CD4-positive, alpha-beta T cell treated with Interleukin-15 for 4 hours (primary cell): ENCODE data around the gene ANKLE2.
A peak's percentile ranks its signal among the peaks of the same experiment; 100 is the strongest.
"Not testable (repeated sequence)": the region's sequence is repeated elsewhere in the genome, so short reads cannot be mapped to it uniquely, and the experiment has no call there.

ENCODE experiments used
- DNase-seq: peaks from one replicate; pipeline ENCODE4 v3.0.0-alpha.2; 2020; ENCODE audit warnings: low spot score

The ANKLE2 gene

DNA sequence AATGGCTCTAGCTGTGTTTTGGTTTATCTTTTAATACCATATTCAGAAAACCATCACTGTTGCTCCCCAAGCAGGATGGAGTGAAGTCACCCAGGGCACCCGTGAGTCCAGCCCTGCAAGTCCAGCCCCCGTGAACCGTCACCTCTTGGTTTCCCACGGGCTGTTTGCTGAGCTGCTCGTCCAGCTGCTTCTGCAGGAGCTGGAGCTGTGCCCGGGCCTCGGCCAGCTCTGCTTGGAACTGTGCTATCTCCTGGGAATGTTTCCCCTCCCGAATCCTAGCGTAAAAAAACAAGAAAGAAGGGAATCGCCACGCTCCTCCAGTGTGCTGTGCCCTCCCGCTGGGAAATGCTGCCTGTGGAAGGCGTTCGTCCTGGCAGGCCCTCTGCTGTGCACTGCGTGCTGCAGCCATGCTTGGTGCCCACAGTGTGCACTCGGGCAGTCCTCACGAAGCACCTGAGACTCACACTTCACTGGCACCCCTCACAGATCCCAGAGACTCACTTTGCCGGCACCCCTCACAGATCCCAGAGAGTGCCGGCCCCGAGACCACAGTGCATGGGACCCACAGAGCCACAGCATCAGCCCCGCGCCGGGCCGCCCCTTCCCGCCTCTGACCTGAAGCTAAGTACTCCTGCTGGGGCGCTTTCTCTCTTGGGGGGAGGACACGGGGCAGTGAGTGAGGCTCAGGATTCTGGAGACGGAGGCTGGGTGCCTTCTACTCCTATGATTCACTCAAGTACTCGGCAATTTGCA is 15.4 kb upstream of the ANKLE2 start:
- no peak for DNase-seq

DNA sequence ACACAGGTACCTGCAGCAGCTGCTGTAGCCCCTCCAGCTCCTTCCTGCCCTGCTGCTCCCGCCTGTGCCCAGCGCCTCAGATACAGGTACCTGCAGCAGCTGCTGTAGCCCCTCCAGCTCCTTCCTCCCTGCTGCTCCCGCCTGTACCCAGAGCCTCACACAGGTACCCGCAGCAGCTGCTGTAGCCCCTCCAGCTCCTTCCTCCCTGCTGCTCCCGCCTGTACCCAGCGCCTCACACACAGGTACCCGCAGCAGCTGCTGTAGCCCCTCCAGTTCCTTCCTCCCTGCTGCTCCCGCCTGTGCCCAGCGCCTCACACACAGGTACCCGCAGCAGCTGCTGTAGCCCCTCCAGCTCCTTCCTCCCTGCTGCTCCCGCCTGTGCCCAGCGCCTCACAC is 14.6 kb upstream of the ANKLE2 start:
- DNase-seq: not testable (repeated sequence)

DNA sequence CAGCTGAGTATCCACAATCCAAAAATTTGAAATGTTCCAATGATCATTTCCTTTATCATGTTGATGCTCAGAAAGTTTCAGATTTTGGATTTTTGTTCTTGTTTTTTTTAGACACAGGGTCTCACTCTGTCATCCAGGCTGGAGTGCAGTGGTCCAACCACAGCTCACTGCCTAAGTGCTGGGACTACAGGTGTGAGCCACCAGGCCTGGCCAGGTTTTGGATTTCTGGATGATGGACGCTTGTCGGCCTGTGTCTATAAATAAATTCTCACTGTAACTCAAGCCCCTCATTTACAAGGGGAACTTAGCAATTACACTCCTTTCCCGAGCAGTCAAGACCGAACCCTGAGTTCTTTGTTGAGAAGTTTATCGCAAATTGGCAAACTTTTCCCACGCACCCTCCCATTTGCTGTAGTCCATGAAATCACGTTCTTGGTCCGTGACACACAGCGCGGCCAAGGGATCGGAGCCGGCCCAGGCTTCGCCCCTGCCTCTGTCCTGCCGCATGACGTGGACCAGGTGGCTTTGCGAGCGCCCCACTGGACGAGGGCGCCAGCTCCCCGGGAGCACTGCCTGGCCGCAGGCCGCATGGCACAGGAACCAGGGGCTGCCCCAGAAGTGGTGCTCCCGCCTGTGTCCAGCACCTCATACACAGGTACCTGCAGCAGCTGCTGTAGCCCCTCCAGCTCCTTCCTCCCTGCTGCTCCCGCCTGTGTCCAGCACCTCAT is 14.0 kb upstream of the ANKLE2 start:
- no peak for DNase-seq

DNA sequence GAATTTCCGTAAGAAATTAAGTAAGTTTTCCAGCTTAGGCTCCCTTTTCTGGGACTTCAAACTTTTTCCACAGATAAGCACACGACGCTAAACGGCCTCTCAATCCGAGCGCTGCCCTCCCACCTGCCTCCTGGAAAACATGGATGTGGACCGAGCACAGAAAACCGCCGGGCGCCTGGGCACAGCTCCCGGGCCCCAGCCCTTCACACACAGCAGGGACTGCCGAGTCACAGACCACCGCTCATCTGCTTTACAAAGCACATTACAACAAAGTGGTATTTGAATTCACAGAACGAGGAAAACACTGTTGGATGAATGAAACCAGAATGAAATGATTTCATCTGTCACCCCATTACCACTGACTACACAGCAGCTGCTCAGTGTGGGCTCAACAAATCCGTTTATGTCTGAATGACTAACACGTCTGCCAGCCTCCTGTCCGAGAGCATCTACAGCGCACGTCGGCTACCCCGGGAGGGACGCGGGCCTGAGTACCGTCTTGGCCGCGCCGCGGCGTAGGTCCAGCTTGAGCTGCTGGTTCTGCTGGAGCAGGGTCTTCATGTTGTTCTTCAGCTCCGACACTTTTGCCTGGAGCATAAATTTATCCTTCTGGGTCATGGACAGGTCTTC is 13.1 kb upstream of the ANKLE2 start:
- no peak for DNase-seq

DNA sequence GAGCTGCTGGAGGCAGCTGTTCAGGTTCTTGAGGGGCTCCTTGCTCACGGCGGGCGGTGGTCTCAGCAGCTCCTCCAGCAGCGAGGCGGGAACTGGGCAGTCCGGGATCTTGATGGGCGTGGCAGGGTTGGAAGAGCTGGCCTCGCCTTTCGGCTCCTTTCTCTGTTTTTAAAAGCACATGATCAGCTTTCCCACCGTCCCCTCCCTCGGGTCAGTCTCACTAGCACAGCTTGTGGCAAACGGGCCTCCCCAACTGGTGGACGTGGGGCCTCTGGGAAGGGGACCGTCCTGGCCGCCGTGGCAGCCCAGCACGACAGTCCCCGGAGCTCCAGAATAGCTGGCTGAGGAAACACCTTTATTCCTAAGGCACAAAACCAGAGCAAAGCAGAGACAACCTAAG is 12.5 kb upstream of the ANKLE2 start:
- no peak for DNase-seq

DNA sequence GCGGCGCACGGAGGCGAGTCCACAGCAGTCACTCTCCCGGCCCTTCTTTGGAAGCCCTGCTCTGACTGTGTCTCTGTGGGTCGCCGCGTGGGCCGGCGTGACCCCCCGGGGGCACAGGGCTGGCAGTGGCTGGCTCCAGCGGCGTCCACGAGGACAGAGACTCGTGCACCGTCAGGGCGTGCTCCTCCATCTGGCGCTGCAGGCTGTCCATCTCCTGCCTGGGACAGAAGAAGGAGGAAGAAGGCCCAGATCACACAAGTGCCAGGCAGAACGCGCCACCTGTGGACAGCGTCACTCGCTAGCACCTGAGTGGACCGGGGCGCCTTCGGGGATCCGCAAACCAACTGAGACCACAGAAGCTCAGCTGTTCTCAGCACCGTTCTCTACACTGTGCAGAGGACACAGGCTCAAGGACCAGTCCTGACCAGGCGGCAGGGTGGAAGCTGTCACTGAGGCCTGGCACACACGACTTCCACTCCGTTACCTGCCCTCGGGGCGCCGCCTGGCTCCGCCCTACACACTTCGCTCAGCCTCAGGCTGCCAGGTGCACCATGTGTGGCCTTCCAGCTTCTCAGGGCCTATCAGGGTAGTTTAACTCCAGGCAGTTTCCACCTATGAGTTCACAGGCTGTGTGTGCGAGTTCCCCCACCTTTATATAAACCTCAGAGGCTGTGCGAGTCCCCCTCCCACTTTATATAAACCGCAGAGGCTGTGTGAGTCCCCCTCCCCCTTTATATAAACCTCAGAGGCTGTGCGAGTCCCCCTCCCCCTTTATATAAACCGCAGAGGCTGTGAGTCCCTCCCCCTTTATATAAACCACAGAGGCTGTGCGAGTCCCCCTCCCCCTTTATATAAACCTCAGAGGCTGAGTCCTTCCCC is 11.7 kb upstream of the ANKLE2 start:
- no peak for DNase-seq

DNA sequence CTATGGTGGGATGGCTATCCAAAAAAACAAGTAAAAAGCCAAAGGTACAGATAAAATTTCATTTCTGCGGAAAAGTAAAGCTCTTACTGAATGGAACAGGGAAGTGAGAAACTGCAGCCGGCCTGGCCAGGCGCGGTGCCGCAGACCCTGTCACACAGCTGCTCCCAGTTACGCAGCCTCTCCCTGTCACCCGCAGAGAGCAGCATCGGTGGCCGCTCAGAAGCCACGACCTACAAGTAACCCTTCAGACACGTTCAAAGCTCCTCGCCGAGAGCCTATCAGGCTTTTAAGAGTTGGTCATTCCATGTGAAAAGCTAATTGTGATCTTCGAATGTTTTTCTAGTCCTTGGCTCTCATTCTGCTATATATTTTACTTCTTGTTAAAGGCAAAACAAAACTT is 11.0 kb upstream of the ANKLE2 start:
- no peak for DNase-seq

DNA sequence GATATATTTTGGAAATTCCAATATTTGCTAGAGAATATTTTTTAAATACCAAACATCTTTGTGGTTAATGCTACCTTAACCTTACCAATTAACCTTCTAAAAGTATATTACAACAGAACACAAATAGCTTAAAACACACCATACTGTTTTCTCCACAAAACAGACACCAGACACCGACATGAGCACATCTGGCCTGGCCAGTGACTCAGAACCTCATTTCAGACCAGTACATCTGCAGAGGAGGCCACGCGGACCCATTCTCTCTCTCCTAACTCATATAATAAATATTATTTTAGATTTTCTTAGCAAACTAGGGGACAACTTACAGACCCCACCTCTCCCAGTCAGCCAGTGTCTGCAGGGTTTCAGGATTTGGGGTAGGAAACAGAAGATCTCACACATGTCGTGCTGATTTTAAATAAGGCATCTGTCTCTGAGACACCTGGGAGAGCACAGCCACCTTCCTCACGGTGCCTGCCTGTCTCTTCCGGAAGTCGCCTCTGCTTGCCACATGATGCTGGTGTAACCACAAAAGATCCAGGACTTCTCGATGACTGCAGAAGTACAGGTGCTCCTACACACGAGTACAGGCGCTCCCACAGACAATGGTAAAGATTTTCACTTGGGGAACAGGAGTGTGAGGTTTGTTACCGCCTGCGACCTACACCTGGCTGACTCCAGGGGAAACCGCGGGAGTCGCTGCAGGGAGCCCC is 9.7 kb upstream of the ANKLE2 start:
- peak; percentile 54 for DNase-seq

DNA sequence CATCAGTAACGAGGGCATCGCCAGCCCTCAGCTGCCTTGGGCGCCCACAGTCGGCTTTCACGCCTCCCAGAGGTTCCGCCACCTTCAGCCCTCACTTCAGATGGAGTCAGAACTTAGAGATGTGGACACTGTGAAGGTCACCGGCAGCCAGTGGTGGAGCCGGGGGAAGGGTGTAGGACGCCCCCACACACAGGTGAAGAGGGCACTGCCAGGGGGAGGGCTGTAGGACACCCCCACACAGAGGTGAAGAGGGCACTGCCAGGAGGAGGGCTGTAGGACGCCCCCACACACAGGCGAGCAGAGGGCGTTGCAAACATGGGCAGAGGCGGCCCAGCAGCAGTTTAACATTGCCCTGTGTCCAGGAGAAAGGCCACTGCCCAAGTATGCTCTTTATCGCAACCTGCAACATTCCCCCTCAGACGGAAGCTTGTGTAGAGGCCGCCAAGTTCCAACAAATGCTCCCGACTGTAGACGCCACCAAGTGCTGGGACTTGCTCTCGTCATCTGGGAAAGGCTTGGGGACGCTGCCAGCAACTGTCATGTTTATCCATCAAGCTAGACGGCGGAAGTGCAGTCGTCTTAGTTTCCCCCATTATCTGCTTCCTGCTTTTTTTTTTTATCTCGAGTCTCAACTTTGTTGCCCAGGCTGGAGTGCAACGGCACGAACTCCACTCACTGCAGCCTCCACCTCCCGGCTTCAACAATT is 4.9 kb upstream of the ANKLE2 start:
- DNase-seq: no peak

DNA sequence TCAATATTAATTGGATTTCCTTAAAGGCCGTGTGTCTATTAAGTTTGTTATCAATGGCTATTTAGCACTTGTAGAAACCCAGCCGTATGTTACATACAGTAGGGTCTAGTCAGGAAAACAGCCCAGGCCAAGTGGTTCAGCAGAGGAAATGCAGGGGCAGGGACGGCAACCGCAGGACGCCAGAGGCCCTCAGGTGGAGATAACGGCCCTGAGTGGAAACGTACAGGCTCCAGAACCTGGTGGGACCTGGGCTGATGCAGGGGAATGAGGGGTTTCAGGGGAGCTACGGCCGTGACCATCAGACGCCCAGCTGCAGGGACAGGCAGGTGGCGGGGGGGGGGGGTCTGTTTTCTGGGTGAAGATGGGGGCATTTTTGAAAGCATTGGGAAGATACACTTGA is 3.7 kb upstream of the ANKLE2 start:
- no peak for DNase-seq

DNA sequence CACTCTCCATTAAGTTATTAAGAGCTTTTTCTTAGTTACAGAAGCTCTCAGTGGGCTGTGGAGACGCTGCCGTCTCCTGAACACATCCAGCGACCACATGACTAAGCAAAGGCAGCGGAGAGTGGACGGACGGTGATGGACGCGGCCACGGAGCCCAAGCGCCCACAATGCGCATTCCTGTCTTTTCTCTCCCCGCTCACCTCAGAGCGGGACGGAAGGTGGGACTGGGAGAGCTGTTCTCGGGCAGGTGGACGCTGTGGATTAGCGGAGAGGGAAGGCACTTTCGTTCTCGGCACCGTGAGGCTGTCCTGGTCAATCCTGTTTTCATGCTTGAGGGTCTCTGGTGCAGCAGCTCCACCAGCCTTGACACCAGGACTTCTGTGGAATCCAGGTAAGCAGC is 2.6 kb upstream of the ANKLE2 start:
- DNase-seq: no peak

DNA sequence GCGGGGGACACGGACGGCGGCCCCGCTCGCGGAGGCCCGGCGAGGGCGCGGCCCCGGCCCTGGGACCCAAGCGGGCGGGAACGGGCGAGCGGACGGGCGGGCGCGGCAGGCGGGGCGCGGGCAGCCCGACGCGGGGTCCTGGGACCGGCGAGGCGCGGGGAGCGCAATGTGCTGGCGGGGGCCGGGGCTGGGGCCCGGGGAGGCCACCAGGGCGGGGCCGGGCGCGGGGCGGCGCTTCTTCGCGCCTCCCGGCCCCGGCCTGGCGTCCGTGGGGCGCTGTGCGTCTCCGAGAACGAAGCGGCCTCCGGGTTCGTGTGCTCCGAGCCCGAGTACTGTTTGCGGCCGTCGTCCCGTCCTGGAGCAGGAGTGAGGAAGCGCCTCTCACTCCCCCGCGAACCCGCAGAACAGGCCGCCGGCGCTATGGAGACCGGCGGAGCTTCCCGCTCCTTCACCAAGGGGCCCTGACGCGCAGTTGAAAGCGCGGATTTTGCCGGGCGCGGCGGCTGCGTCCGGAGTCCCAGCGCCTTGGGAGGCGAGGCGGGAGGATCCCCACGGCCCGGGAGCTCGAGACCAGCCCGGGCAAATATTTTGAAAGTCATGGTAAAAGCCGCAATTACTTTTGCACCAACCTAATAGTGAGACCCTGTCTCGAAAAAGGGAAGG is 420 bp upstream of the ANKLE2 start:
- DNase-seq: peak; percentile 85

DNA sequence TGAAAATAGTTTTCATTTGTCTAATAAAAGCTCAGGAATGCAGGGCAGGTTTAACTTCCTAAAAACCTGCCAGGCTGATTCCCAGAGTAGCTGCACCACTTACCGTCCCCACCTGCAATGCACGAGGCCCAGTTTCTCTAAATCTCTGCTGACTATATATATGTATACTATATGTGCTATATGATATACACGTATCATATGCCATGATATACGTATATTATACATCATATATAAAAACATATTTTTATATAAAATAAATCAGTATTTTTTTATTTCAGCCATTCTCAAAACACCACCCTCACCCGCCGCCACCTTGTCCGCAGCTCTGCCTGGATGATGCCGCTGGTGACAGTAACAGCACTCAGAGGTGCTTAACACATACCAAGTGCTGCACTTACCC is 2.3 kb downstream of the ANKLE2 start:
- no peak for DNase-seq

DNA sequence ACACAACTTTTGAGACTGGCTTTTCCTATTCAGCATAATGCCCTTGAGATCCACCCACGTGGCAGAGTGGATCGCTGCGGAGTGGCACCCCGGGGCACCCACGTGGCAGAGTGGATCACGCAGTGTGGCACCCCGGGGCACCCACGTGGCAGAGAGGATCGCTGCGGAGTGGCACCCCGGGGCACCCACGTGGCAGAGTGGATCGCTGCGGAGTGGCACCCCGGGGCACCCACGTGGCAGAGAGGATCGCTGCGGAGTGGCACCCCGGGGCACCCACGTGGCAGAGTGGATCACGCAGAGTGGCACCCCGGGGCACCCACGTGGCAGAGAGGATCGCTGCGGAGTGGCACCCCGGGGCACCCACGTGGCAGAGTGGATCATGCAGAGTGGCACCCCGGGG is 2.8 kb downstream of the ANKLE2 start:
- not testable (repeated sequence) for DNase-seq

DNA sequence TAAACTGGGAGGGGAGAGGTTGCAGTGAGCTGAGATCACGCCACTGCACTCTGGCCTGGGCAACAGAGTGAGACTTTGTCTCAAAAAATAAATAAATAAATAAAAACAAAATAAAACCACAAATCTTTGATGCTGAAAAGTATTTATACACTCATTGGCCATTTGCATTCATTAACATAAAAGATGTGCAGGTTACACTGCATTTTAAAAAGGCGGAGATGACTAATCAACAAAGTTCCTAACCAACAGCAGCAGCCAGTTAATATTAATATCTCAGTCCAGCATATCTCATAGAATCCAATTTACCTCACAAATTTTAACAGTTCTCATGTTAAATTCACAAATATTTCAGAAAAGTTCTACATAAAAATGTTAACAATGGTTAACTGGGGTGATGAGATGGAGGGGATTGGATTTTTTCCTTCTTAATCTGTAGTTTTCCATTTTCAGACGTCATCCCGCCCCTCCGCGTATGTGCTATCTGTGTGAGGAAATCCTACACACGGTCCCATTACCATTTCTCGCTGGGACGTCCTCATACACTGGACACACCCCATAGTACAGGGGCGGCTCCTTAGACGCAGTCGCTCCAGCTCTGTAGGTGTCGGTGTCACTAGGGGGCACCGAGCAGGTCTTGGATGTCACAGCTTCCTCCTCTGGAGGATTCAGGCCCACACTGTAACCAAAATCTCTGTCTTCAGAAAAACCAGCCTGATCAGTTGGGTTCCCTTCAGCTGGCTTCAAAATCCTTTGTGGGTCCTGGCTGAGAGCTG is 7.3 kb downstream of the ANKLE2 start:
- DNase-seq: no peak

DNA sequence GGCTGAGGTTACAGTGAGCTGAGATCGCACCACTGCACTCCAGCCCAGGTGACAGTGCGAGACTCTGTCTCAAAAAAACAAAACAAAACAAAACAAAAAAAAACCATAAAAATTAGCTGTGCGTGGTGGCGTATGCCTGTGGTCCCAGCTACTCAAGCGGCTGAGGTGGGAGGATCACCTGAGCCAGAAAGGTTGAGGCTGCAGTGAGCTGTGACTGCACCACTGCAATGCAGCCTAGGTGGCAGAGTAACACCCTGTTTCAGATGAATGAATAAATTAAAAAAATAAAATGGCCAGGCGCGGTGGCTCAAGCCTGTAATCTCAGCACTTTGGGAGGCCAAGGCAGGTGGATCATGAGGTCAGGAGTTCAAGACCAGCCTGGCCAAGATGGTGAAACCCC is 8.0 kb downstream of the ANKLE2 start:
- not testable (repeated sequence) for DNase-seq

DNA sequence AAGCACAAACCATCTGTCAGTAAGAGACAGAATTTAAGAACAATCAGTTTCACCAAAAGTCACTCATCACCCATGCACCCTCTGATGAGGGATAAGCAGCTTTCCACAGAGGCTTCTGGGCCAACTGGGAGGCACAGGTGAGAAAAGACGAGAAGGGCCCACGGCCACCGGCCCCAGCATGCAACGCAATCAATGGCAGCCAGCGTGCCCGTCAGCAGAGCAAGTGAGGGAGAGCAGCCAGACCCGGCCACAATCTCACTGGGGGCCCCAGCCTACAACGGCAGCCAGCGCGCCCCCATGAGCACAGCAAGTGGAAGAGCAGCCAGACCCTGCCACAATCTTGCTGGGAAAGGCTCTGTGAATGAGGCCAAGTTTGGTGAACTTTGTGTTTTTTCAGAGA is 13.3 kb downstream of the ANKLE2 start:
- DNase-seq: no peak

DNA sequence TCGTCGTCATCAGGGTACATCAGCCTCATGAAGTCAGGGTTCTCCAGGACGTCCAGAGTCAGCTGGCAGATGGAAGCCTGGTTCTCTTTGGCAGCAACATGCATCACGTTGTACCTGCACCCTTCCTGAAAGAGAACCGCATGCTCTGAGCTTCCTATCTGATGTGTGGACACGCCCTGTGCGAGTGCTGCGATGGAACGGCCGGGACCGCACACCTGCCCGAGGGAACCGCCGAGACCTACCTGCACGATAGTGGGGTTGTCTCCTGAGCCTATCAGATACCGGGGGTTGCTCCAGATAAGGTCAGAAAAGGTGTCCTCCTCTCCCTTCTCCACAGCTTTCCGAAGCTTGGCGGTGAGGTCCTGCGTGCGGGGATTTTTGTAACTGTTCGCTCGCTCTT is 13.7 kb downstream of the ANKLE2 start:
- DNase-seq: no peak

DNA sequence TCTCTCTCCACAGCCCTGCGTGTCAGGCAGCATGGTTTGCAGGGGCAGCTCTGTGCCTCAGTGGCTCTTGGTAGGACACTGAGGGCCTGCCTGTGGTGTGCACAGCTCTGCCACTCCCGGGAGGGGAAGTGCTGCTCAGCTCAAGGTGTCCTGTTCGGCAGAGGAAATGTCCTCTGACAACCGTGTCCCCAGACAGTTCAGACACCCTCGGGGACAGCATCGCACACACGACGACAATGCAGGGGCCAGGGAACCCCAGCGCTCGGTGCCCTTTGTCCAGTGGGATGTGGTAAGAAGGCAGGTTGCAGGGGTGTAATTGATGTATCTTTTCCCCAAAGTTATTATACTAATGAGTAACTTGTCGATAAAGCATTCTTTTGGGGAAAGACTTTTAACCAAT is 14.2 kb downstream of the ANKLE2 start:
- no peak for DNase-seq

DNA sequence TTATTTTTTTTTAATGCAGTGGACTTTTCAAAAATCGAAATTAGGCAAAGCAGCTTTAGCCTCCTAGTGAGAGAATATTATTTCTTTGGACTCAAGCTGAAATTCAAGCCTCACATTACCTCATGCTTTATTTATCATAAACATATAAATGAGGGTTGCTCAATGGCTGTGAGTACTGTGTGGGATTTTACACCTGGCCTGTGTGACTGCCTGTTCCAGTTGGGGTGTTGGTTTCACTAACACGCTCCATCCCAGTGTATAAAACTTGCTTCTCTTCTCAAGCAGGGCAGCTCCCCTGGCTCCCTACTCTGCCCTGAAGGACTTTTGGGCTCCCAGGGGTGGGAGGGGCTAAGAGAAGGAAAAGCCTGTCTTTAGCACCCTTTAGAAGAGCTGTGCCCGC is 15.0 kb downstream of the ANKLE2 start:
- no peak for DNase-seq
